Erythroblast (primary cell): ENCODE measurements around the gene IL20RB.

Experiments used
- GATA1 ChIP-seq: IDR thresholded peaks from 2 replicates; pipeline ENCODE4 v1.6.1; 2011; ENCODE audit warnings: low read depth, mild to moderate bottlenecking, control low read depth, low read length, moderate library complexity
- POLR2A ChIP-seq: IDR thresholded peaks from 2 replicates; pipeline ENCODE4 v1.6.1; 2011; ENCODE audit warnings: mild to moderate bottlenecking, low read length

DNA sequence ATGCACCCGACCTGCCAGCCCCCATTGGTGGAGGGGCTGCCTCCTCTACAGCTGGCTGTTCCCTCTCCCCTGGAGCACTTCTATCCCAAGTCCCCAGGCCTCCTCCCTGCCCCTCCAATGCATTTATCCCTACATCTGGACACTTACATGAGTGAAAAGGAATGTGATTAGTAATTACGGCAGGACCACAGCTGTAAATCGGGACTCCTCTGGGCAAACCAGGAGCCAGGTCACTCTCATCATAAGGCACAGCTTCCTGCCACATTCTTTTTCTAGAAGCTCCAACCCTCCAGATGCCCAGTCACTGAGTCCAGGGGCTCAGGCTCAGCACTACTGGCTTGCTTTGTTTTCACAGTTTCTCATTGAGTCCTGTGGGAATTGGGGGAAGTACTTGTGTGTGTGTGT lies 54.3 kb downstream of the IL20RB start:
- TF ChIP-seq POLR2A (no peak), GATA1 (no peak)
